Panc1 (cell line): ENCODE measurements around the gene RHOU. TPM values are rescaled to one million over a fixed set of nuclear protein-coding genes. Genes with fewer than 3 reads are reported as not detected.

ENCODE experiments used
- ATAC-seq: fragments of 200-7000 bp; cut with Tn5 transposase; 2 replicates; pipeline ENCODE4 v1.9.1; 2020; ENCODE audit warnings: mild to moderate bottlenecking, moderate library complexity
- BruUV-seq: library from RNA; stranded (reverse); fragments of 400-500 nt; replicated peaks from 2 replicates; lab custom pipeline; 2021; lab: Mats Ljungman, UMichigan
- CTCF ChIA-PET: fragments of 300-600 bp; sonication (Branson Sonifier 250); formaldehyde crosslinking; loops from one replicate; lab custom pipeline; 2022; ENCODE audit warnings: antibody characterized with exemption; lab: Charles Lee
- POLR2A ChIA-PET: fragments of 300-600 bp; sonication (Branson Sonifier 250); formaldehyde crosslinking; loops from one replicate; lab custom pipeline; 2022; ENCODE audit warnings: antibody characterized with exemption; lab: Charles Lee
- DNase-seq: peaks from one replicate; pipeline ENCODE4 v3.0.0-alpha.2; 2010; ENCODE audit warnings: low read depth, low spot score
- H3K27ac ChIP-seq: 2 replicates; pipeline ENCODE4 v1.5.1; 2011; ENCODE audit warnings: mild to moderate bottlenecking, low read length, inconsistent platforms
- H3K27me3 ChIP-seq: fragments of 200-500 bp; sonication (Bioruptor generic); 2 replicates; pipeline ENCODE4 v1.6.0; 2014; ENCODE audit warnings: low read length, inconsistent platforms; ENCODE audit not compliant: control insufficient read depth, insufficient read depth
- H3K36me3 ChIP-seq: fragments of 200-500 bp; sonication (Bioruptor generic); 2 replicates; pipeline ENCODE4 v1.5.1; 2014; ENCODE audit warnings: inconsistent platforms, mild to moderate bottlenecking, low read length, moderate library complexity; ENCODE audit not compliant: control insufficient read depth, insufficient read depth
- H3K4me1 ChIP-seq: 2 replicates; pipeline ENCODE4 v1.5.1; 2011; ENCODE audit warnings: inconsistent platforms, mild to moderate bottlenecking, low read length, moderate library complexity; ENCODE audit not compliant: control insufficient read depth, insufficient read depth
- H3K4me3 ChIP-seq, 2 experiments: 2 replicates each; pipeline ENCODE4 v1.5.1; 2011 to 2012; ENCODE audit warnings: low read depth in 2 of 2, low read length in 2 of 2, mild to moderate bottlenecking in 2 of 2, inconsistent platforms in 1 of 2, moderate library complexity in 1 of 2
- H3K9me3 ChIP-seq: fragments of 200-500 bp; sonication (Bioruptor generic); 2 replicates; pipeline ENCODE4 v1.5.1; 2014; ENCODE audit warnings: low read depth, mild to moderate bottlenecking, inconsistent platforms, low read length, moderate library complexity; ENCODE audit not compliant: control insufficient read depth, insufficient read depth
- POLR2AphosphoS5 ChIP-seq: IDR thresholded peaks from 2 replicates; pipeline ENCODE4 v1.6.1; 2012; ENCODE audit warnings: mild to moderate bottlenecking, low read depth, low read length, moderate library complexity
- SIN3A ChIP-seq: IDR thresholded peaks from 2 replicates; pipeline ENCODE4 v1.6.1; 2012; ENCODE audit warnings: low read depth, mild to moderate bottlenecking, low read length, moderate library complexity, borderline replicate concordance; ENCODE audit not compliant: insufficient read depth
- TCF7L2 ChIP-seq: IDR thresholded peaks from 2 replicates; pipeline ENCODE4 v1.6.1; 2011; ENCODE audit warnings: mild to moderate bottlenecking, low read depth, low read length, inconsistent platforms
- in situ Hi-C: cut with HindIII; loops from 2 replicates; pipeline ENCODE4 v1.10.0; 2016; ENCODE audit warnings: low sequenced_read_pairs, low pct_unique_long_range_greater_than_20kb
- intact Hi-C: fragments of 100-400 bp; cut with micrococcal nuclease; formaldehyde crosslinking; loops from one replicate; pipeline ENCODE4 v1.10.0; 2022; ENCODE audit not compliant: unreplicated experiment
- total RNA-seq: library from RNA; stranded (reverse); gene quantifications from one replicate; pipeline ENCODE4 v1.2.1, GENCODE V29; 2021; ENCODE audit not compliant: unreplicated experiment
- TF ChIP-seq, protein P1 (sequence below), 2 experiments: IDR thresholded peaks; 2 replicates each; pipeline ENCODE4 v1.6.1; 2011 to 2012; ENCODE audit warnings: low read depth in 2 of 2, control low read depth in 1 of 2, low read length in 1 of 2, mild to moderate bottlenecking in 1 of 2, moderate library complexity in 1 of 2; ENCODE audit not compliant: insufficient read depth in 1 of 2
- TF ChIP-seq, protein P2 (sequence below): fragments of 450-650 bp; IDR thresholded peaks from 2 replicates; pipeline ENCODE4 v1.5.1; 2017; ENCODE audit warnings: mild to moderate bottlenecking

The RHOU gene
- total RNA-seq, 1 experiment from 2014 or later: 9.2 TPM

DNA sequence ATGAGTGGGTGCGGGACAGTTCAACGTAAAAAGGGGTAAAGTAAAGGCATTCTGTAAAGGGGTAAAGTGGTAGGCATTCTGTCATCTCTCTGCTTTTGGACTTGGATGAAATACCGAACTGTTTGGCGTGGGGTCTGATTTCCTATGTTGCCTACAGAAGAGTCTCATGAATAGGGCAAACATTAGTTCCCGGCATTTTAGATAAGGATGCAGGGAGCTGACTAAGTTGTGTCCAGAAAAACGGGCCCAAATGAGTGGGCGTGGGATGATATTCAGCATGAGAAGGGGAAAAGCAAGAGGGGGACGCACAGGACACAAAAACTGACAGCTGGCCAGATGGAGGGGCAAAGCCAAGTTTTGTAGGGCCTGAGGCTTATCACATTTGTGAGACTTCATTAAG is 2.9 kb upstream of the RHOU start:
- CTCF ChIA-PET: no interaction called here
- intact Hi-C loops: no loop called here
- in situ Hi-C loops: no loop called here
- H3K4me1 ChIP-seq: peaks cover 7% of the 10 kb centered on the region
- no peaks in the 10 kb centered on the region for H3K27me3 ChIP-seq
- no peaks in the 10 kb centered on the region for H3K9me3 ChIP-seq
- no TSS peak for BruUV-seq
- TF ChIP-seq, protein P1, sequence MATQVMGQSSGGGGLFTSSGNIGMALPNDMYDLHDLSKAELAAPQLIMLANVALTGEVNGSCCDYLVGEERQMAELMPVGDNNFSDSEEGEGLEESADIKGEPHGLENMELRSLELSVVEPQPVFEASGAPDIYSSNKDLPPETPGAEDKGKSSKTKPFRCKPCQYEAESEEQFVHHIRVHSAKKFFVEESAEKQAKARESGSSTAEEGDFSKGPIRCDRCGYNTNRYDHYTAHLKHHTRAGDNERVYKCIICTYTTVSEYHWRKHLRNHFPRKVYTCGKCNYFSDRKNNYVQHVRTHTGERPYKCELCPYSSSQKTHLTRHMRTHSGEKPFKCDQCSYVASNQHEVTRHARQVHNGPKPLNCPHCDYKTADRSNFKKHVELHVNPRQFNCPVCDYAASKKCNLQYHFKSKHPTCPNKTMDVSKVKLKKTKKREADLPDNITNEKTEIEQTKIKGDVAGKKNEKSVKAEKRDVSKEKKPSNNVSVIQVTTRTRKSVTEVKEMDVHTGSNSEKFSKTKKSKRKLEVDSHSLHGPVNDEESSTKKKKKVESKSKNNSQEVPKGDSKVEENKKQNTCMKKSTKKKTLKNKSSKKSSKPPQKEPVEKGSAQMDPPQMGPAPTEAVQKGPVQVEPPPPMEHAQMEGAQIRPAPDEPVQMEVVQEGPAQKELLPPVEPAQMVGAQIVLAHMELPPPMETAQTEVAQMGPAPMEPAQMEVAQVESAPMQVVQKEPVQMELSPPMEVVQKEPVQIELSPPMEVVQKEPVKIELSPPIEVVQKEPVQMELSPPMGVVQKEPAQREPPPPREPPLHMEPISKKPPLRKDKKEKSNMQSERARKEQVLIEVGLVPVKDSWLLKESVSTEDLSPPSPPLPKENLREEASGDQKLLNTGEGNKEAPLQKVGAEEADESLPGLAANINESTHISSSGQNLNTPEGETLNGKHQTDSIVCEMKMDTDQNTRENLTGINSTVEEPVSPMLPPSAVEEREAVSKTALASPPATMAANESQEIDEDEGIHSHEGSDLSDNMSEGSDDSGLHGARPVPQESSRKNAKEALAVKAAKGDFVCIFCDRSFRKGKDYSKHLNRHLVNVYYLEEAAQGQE (IDR thresholded peaks at IDR 0.05; ENCODE audit: insufficient read depth in 1 of 2, low read depth in 2 of 2, low read length in 1 of 2): no peak
- no peak for TF ChIP-seq POLR2AphosphoS5
- TF ChIP-seq, protein P2, sequence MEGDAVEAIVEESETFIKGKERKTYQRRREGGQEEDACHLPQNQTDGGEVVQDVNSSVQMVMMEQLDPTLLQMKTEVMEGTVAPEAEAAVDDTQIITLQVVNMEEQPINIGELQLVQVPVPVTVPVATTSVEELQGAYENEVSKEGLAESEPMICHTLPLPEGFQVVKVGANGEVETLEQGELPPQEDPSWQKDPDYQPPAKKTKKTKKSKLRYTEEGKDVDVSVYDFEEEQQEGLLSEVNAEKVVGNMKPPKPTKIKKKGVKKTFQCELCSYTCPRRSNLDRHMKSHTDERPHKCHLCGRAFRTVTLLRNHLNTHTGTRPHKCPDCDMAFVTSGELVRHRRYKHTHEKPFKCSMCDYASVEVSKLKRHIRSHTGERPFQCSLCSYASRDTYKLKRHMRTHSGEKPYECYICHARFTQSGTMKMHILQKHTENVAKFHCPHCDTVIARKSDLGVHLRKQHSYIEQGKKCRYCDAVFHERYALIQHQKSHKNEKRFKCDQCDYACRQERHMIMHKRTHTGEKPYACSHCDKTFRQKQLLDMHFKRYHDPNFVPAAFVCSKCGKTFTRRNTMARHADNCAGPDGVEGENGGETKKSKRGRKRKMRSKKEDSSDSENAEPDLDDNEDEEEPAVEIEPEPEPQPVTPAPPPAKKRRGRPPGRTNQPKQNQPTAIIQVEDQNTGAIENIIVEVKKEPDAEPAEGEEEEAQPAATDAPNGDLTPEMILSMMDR: no peak
- no peak for TF ChIP-seq SIN3A
- TF ChIP-seq TCF7L2: no peak
- DNase-seq: no peak
- ATAC-seq: no peak
- POLR2A ChIA-PET: no interaction called here
- H3K36me3 ChIP-seq: no peaks in the 10 kb centered on the region; the same call in 1 of the 2 replicates
- H3K4me3 ChIP-seq: no peak overlapping the region
- no peak overlapping the region for H3K27ac ChIP-seq

DNA sequence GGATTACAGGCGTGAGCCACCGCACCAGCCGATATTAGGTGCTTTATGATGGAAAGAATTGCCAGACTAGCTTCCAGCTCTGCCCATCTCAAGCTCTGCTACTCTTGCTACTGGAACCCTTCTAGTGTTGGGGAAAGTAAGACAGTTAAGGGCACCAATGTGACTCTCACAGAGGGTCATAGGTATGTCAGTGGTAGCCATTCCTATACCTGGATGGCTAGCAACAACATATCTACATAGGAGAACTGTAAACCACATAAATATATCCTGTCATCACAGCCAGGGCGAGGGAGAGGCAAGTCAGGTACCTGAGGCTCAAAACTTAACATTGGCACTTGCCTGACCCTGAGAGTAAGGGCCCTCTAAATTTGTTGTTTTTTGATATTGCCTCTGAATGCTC is 1.7 kb upstream of the RHOU start:
- Histone ChIP-seq H3K36me3 (no peaks in the 10 kb centered on the region; the same call in 1 of the 2 replicates), H3K9me3 (no peaks in the 10 kb centered on the region), H3K27me3 (no peaks in the 10 kb centered on the region), H3K4me3 (no peak overlapping the region), H3K4me1 (peaks cover 7% of the 10 kb centered on the region), H3K27ac (no peak overlapping the region)
- intact Hi-C loops: no loop called here
- DNase-seq (no peak), ATAC-seq (no peak)
- CTCF ChIA-PET: no interaction called here
- POLR2A ChIA-PET: no interaction called here
- TF ChIP-seq POLR2AphosphoS5: no peak
- TF ChIP-seq TCF7L2: no peak
- no peak for TF ChIP-seq SIN3A
- TF ChIP-seq, protein P1 (IDR thresholded peaks at IDR 0.05; ENCODE audit: insufficient read depth in 1 of 2, low read depth in 2 of 2, low read length in 1 of 2): no peak
- TF ChIP-seq, protein P2: no peak
- no TSS peak for BruUV-seq
- in situ Hi-C loops: no loop called here
